Glomerular endothelial cell (primary cell): ENCODE measurements around the gene BRD7. TPM values are rescaled to one million over a fixed set of nuclear protein-coding genes. Genes with fewer than 3 reads are reported as not detected.

Experiments
- DNase-seq: peaks from one replicate; pipeline ENCODE4 v3.0.0-alpha.2; 2011; ENCODE audit warnings: low read depth, low spot score; ENCODE audit errors: extremely low read depth
- total RNA-seq: library from RNA; depleted of rRNA; stranded (reverse); fragments of >200 nt; gene quantifications from 2 replicates; pipeline ENCODE4 v1.2.3, GENCODE V29; 2015

The BRD7 gene
- total RNA-seq, 1 donor from 2014 or later, result 49.7 TPM

DNA sequence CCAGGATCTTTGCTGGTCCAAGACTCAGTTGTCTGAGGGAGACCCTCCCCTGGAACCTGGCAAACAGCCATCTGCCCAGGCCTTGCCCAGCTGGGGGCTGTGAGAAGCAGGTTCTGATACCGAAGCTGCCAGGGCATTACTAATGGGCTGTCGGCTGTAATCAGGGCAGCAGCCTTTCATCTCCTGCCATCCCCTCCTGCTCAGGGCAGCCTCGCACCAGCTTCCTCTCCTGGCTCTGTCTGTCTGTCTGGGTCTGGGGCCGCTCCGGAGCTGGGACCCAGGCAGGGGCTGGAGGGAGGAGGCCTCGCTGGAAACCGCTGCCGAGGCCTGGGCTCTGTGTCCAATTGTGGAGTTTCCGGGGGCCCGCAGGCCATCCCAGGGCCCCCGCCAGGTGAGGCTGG, 21.6 kb upstream of the BRD7 start:
- no peak for DNase-seq

DNA sequence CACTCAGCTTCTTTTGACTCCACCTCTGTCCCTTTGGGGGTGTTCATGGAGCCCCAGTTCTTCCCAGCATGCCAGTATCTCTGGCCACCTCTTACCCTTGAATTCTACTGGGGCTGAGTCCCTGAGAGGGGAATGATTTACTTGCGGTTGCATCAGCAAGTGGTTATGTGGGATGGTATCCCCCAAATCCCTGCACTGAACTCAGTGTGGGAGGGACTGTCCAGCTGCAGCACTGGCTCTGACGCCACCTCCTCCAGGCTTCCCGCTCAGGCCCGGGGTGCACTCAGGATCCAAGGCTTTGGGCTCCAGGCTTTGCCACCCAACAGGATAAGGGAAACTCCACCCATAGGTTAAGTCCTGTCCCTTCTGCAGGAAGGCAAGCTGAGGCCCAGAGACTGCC, 21.1 kb upstream of the BRD7 start:
- DNase-seq, result no peak

DNA sequence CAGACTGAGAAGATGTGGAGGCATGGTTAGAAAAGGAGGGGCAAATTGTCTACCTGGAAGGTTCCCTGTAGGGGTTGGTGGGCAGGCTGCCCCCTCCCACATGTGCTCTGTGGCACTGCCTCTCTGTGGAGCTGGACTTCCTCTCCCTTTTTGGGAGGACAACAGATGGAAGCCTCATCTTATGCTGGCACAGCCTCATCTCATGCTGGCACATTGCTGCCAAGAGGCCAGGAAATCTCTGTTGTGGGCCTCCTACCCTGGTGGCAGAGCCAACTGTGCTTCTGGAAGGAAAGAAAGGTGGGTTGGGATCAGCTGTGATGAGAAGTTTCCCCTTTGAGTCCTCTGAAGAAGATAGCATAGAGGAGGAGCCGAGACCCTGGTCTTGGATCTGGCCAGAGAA, 19.7 kb upstream of the BRD7 start:
- no peak for DNase-seq

DNA sequence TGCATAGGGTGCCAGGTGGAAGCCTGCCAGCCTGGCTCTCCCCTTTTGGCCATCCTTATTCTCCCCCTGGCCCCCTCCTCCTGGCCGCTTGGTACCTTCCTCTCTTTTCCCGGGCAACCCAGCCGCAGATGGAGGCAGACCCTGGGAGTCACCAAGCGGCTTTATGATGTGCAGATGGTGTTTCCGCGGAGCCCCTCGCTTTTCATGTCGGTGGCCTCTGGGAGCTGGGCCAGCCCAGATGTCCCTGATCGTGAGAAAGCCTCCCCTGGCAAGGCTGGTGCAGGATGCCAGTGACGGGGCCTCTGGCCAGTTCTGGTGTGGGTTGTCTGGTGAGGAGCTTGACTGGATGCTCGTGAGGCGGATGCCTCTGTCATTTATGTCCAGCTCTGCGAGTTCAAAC, 18.0 kb upstream of the BRD7 start:
- no peak for DNase-seq

DNA sequence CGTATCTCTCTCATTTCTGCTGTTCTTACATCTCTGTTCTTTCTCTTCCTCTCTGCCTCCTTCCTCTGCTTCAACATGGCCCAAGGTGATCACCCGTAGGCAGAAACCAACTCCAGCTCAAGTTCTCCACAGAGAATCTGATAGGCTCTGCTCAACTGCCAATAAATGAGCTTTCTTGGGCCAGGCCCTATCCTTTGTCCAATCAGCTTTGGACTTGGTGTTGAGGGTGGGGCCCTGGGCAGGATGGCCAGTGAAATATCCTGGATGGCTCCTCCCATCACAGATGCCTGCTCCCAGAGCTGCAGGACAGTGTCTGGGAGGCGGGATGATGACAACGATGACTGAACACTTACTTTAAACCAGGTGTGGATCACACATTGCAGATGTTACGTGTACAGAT, 17.4 kb upstream of the BRD7 start:
- DNase-seq, result no peak

DNA sequence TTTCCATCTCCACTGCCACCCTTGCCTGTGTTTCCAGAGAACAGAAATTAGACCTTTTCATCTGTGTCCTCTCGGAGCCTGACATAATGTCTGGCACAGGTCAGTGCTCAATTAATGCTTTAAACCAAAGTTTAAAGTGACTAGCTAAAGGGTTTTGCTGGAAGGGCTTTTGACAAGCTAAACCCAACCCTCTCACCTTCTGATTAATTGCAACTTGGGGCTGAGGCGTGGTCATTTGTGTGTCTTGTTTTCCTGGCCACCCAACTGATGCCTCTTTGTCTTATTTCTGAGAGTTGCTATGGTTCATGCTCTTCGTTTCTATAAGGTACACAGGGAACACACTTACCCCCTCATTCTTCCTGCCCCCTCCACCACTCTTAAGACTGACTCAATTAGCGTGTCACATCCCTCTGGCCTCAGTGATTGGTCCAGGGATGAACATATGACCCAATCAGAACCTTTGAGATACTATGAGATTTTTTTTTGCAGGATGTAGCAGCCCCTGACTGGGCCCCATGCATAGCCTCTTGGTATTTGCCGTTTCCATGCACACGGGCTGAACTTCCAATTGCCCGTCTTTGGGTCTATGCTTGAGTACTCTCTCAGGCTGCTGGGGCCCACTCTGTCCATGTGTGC, 15.8 kb upstream of the BRD7 start:
- no peak for DNase-seq

DNA sequence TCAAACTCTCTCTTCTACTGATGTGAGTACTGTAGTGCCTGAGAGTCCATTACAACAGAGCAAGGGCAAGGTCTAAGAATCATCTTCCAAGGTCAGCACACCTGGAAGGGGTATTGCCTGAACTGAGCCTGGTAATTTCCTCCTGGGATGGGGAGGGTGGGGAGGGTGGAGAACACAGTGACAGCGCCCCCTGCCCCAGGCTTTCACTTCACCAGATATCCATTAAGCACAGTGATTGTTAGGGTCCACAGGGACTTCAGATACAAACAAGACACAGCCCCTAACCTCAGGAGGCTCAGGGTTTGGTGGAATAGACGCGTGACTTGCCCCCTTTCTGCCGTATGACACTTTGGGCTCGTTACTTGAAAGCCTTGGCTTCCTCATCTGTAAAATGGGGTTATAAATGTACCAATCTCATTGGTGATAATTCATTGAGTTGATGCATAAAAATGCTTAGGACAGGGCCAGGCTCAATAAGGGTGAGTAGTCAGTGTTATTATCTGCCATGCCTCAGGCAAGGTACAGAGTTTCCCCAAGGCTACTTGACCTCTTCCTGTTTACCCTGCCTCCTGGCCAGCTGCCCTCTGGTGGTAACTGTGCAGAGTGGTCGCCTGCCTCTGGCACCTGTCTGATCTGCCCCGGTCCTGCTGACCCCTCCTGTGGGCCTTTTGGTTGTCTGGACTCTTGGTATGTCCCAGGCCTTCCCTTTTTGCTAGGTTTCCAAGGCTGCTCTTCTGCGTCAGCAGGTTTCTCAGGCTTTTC, 13.1 kb upstream of the BRD7 start:
- no peak for DNase-seq

DNA sequence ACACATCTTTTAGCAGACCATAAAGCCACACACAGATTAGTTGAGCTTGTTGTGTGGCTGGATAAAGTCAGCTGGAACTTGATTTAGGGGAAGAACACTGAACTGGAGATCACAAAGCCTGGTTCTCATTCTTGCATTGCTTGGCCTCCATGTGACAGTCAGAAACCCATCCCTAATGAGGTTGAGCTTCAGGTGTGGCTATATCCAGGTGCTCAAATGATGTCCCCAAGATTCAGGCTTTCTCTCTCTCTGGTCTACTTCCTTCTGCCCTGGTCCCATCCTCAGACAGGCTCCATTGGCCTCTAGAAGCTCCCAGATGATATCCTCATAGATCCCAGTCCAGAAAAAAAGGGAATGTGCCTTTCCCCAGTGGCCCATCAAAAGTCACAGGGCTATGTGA, 9.6 kb upstream of the BRD7 start:
- DNase-seq, result no peak

DNA sequence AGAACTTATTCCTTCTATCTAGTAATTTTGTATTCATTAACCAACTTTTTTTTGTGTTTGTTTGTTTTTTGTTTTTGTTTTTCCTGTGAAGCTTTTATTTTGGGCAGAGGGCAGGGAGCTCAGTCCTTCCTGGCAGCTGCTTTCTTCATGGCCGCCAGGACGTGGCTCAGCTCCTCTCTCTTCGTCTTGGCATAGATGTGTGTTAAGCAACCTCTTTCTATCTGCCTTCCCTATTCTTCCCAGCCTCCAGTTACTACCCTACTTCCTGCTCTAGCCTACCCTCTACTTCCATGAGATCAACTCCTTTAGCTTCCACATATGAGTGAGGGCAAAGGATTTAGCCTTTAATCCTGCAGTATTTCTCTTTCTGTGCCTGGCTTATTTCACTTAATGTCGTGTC, 8.2 kb upstream of the BRD7 start:
- DNase-seq, result no peak

DNA sequence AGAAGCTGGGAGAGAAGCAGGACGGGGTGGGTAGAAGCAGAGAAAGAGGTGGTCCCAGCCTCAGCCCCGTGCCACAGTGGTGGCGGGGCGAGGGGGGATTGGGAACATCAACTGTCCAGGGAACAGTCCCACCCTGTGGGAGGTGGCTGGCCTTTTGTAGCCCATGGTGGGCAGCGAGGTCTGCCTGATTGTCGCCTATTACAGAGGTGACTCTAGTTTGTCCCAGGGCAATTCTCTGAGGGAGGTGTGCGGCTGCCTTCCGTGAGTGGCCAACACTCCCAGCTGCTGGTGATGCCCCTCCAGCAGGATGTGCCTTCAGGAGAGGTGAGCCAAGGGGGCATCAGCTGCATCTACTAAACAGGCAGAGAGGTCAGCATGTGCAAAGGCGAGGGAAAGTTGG, 5.0 kb upstream of the BRD7 start:
- DNase-seq, result no peak

DNA sequence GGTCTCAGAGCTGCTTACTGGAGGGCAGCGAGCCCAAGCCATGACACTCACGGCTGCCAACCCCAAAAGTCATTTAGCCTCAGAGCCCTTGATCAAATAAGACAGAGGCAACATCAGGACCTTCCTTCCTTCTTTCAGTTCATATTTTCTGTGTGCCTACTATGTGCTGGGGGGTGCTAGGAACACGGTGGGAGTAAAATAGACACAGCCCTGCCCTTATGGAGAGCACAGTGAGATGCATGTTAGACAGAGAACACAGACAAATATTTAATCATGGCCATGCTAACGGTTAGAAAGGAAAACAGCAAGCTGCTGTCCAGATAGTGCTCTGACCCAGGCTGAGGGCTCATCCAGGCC, 4.5 kb upstream of the BRD7 start:
- no peak for DNase-seq

DNA sequence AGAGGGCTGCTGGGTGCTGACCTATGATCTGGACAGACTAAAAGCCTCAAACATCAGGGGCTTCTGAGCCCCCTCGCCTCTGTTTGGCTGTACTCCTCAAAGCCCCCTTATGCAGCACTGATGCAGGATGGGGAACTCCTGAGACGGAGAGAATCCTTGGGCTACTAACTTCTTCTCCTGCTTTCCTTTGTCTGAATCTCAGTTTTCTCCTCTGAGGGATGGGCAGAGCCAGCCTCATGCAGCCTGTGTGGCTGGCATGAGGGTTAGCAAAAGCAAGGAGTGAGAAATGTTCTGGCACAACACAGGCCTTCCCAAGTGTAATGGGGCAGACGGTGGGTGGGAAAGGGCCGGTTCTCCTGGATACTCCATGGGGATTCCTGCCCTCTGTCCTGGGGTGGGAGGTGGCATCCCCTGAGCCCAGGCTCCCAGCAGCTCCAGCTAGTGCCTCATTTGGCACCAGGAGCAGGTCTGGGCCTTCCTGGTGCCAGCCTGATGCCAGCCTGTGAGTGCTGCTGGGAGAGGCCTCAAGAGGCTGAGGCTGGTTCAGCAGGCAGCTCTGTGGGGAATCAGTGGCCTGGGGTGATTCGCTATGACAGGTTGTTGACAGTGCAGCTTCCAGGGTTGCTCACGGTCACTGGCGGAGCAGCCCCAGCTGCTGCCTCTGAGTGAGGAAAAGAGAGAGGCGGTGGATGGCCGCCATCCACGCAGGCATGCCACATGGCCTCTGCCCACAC, 4.0 kb upstream of the BRD7 start:
- no peak for DNase-seq

DNA sequence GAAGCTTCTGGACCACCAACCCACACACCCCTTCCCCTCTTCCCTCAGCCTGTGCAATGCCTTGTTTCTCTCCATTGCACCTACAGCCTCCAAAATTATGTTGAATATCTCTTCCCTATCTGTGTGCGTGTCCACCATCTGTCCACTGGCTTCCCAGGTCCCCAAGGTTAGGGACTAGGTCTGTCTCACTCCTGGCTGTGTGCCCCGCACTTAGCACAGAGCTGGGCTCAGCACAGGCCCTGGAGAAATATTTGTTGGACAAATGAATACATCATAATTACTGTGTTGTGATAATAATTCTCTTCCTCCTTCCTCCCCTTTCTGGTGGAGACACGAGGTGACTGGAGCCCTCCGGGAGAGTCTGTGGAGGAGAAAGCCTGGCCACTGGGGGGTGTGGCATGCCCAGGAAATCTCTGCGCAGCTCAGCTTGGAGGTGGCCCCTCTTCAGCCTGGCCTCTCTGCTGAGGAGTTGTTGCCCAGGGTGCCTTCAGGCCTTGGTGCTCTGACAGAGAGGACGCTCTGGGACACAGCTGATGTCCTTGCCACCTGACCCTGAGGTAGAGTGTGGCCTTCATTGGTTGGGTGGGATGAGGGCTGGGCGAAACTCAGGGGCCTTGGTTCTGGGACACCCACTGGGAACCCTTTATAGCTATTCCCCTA, 3.3 kb upstream of the BRD7 start:
- no peak for DNase-seq

DNA sequence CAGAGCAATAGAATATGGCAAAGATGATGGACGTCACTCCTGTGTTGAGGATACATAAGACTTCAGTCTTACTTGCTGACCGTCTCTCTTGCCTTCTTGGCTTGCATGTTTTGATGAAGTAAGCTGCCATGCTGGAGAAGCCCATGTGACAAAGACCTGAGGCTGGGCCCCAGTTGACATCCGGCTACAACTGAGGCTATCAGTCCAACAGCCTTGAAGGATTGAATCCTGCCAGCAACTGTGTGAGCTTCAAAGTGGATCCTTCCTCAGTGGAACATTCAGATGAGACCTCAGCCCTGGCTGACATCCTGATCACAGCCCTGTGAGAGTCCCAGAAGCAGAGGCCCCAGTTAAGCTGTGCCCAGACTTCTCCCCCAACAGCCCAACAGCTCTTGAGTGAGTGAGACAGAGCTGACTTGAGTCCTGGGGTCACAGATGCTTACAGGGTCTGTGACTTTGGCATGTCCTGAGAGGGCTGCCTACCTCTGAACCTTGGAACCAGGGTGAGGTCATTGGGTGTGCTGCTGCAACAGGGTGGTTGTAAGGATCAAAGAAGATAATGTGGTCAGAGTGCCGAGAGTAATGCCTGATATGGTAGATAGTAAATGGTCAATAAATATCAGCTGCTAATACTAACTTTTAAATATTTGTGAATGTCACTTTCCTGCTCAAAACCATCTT, 2.4 kb upstream of the BRD7 start:
- no peak for DNase-seq

DNA sequence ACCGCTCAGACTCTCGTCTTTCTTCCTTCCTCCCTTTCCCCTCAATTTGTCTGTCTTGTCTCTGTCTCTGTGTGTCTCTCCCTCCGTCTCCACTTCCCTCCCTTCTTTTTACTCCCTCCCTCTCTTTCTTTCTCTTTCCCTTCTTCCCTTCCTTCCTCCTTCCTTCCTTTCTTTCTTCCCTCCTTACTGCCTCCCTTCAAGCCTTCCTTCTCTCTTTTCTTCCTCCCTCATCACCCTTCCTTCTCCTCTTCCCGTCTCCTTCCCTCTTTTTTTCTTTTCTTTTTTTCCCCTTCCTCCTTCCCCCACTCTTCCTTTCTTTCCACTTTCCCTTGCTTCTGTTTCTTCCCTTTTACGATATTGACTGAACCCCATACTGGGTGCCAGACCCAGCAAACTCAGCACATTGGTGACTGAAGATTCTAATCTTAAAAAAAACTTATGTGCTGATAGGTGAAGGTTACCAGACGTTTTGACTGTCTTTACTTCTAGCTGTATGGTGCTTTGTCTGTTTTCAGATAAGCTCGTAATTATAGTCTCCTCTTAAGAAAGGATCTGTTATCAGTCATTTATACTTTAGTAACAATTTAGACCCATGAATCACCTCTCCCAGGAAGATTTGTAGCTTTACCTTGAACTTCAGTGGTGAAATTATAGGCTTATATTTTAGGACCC, 481 bp upstream of the BRD7 start:
- DNase-seq, result no peak

DNA sequence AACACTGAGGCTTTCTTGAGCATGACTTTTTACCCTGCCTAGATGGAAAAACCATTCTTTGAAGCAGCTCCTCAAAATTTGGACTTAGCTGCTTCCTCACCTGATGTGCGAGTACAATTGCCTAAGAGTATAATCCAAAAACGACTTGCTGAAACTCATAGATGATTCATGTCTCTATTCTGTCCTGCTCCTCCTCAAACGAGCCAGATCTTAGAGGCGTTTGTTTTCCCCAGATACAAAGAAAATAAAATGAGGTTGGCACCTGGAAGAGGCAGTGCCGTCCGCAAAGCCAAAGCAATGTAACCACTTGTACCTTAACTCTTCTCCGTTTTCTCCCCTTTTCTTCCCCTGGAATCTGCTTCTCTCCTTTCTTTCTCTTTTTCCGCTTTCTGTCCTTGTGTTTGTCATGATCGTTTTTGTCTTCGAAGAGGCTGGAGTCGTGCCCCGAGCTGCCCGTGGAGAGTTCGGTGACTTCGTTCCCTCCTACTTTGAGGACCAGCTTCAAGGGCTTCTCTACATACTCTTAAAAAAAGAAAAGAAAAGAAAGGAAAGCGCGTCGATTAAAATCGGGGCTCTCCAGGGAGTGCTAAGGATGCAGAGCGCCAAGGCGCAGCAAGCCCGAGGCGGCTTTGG, 895 bp downstream of the BRD7 start:
- DNase-seq, result no peak

DNA sequence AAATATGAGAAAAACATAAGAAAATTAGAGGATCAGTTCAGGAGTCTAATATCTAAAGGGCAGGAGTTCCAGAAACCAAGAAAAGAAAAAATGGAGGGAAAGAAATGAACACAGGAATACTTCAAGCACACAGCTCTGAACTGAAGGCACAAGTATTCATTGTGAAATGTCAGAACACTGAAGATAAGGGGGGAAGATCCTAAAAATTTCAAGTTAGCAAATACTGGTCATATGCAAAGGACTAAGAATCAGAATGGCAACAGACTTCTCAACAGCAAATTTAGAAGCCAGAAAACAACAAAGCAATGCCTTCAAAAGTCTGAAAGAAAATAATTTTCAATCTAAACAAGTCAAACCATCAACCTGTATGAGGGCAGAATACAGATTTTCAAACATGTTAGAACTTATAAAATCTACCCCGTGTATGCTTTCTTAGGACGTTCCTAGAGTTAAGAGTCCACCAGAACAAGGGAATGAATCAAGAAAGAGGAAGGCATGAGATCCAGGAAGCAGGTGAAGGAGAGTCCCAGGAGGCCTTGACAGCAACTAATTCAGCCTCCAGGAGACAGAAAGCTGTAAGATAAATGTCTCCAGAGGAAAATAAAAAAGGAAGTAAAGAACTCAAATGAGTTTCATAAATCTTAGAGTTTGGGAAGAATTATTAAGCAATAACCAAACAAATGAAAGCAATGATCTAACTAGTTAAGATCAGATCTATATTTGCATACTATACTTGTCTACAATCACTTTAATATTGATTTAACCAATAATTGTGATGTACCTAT, 2.8 kb downstream of the BRD7 start:
- no peak for DNase-seq

DNA sequence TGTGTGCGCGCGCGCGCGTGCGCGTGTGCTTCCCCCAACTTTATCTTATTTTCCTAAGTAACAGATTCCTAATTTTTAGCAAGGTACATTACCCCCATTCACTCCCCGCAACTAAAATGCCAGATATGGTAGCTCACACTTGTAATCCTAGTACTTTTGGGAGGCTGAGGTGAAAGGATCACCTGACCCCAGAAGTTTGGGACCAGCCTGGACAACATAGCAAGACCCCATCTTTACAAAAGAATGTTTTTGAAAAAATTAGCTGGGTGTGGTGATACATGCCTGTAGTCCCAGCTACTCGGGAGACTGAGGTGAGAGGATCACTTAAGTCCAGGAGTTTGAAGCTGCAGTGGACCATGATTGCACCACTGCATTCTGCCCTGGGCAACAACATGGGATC, 5.1 kb downstream of the BRD7 start:
- no peak for DNase-seq

DNA sequence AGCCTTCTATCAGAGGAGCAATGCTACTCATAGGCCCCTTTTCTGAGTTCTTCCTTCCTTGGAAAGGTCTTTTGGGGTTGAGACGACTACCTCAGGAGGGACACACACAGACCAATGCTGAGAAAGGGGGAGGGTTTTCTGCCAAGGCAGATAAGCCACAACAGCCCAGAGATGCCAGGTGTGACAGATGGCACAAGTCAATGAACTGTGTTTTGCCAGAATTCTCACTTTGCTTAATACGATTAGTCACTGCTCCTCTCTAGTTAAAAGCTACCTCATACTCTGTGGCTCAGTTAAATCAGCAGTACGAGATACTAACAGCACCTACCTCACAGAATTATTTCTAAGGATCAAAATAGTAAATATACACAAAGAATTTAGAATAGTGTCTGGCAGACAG, 8.0 kb downstream of the BRD7 start:
- no peak for DNase-seq
